Astrocyte (in vitro differentiated cells and primary cell): ENCODE results near the gene GINS2. TPM values are rescaled to one million over a fixed set of nuclear protein-coding genes. Genes with fewer than 3 reads are reported as not detected.

Source experiments
- DNase-seq: peaks from one replicate; pipeline ENCODE4 v3.0.0-alpha.2; 2010; ENCODE audit warnings: low read depth
- FAIRE-seq: peaks from 2 replicates; lab custom pipeline; 2011; peaks lifted over from hg19 to GRCh38; lab: Jason Lieb, UNC
- H2AFZ ChIP-seq: 2 replicates; pipeline ENCODE4 v1.6.0; 2012; ENCODE audit warnings: low read depth, low read length, inconsistent platforms
- H3K27ac ChIP-seq: 2 replicates; pipeline ENCODE4 v1.5.1; 2011; ENCODE audit warnings: low read depth, low read length, inconsistent platforms
- H3K27me3 ChIP-seq: 2 replicates; pipeline ENCODE4 v1.6.0; 2011; ENCODE audit warnings: low read length, inconsistent platforms; ENCODE audit not compliant: insufficient read depth
- H3K36me3 ChIP-seq: 2 replicates; pipeline ENCODE4 v1.5.1; 2011; ENCODE audit warnings: low read length, inconsistent platforms; ENCODE audit not compliant: insufficient read depth
- H3K4me1 ChIP-seq: 2 replicates; pipeline ENCODE4 v1.5.1; 2011; ENCODE audit warnings: low read length, inconsistent platforms; ENCODE audit not compliant: insufficient read depth
- H3K4me2 ChIP-seq: 2 replicates; pipeline ENCODE4 v1.6.0; 2012; ENCODE audit warnings: low read length, inconsistent platforms
- H3K4me3 ChIP-seq: 2 replicates; pipeline ENCODE4 v1.5.1; 2011; ENCODE audit warnings: low read depth, mild to moderate bottlenecking, low read length, inconsistent platforms; ENCODE audit not compliant: insufficient read depth
- H3K79me2 ChIP-seq: 2 replicates; pipeline ENCODE4 v1.6.0; 2012; ENCODE audit warnings: mild to moderate bottlenecking, low read length, inconsistent platforms; ENCODE audit not compliant: insufficient read depth
- H3K9ac ChIP-seq: 2 replicates; pipeline ENCODE4 v1.6.0; 2012; ENCODE audit warnings: mild to moderate bottlenecking, low read length, inconsistent platforms
- H3K9me3 ChIP-seq: 2 replicates; pipeline ENCODE4 v1.5.1; 2012; ENCODE audit warnings: low read depth, mild to moderate bottlenecking, low read length, inconsistent platforms; ENCODE audit not compliant: insufficient read depth
- H4K20me1 ChIP-seq: 2 replicates; pipeline ENCODE4 v1.6.0; 2012; ENCODE audit warnings: low read length, inconsistent platforms; ENCODE audit not compliant: insufficient read depth
- H3K27ac Mint-ChIP-seq: one replicate; pipeline ENCODE4 v1.8.0; 2021; ENCODE audit warnings: mild to moderate bottlenecking, mixed read lengths; ENCODE audit not compliant: unreplicated experiment
- H3K27me3 Mint-ChIP-seq: one replicate; pipeline ENCODE4 v1.8.0; 2021; ENCODE audit warnings: low read depth, mixed read lengths; ENCODE audit not compliant: unreplicated experiment
- H3K36me3 Mint-ChIP-seq: one replicate; pipeline ENCODE4 v1.8.0; 2021; ENCODE audit warnings: low read depth, mixed read lengths; ENCODE audit not compliant: unreplicated experiment
- H3K4me1 Mint-ChIP-seq: one replicate; pipeline ENCODE4 v1.8.0; 2021; ENCODE audit warnings: low read depth, mixed read lengths; ENCODE audit not compliant: unreplicated experiment
- H3K4me3 Mint-ChIP-seq: one replicate; pipeline ENCODE4 v1.8.0; 2021; ENCODE audit warnings: mild to moderate bottlenecking, moderate library complexity, mixed read lengths; ENCODE audit not compliant: unreplicated experiment
- H3K9me3 Mint-ChIP-seq: one replicate; pipeline ENCODE4 v1.8.0; 2021; ENCODE audit warnings: mild to moderate bottlenecking, mixed read lengths; ENCODE audit not compliant: unreplicated experiment
- EZH2 ChIP-seq: IDR thresholded peaks from 2 replicates; pipeline ENCODE4 v1.6.1; 2012; ENCODE audit warnings: mild to moderate bottlenecking, low read length, inconsistent platforms; ENCODE audit not compliant: insufficient read depth
- total RNA-seq: library from RNA; stranded (reverse); gene quantifications from 2 replicates; pipeline ENCODE4 v1.2.1, GENCODE V29; 2021
- TF ChIP-seq, protein P1 (sequence below): IDR thresholded peaks from 2 replicates; pipeline ENCODE4 v1.5.1; 2011; ENCODE audit warnings: low read depth, mild to moderate bottlenecking, inconsistent platforms, low read length, moderate library complexity; ENCODE audit not compliant: insufficient read depth

Gene GINS2
- total RNA-seq, 1 donor from 2014 or later: 3.4 TPM

DNA sequence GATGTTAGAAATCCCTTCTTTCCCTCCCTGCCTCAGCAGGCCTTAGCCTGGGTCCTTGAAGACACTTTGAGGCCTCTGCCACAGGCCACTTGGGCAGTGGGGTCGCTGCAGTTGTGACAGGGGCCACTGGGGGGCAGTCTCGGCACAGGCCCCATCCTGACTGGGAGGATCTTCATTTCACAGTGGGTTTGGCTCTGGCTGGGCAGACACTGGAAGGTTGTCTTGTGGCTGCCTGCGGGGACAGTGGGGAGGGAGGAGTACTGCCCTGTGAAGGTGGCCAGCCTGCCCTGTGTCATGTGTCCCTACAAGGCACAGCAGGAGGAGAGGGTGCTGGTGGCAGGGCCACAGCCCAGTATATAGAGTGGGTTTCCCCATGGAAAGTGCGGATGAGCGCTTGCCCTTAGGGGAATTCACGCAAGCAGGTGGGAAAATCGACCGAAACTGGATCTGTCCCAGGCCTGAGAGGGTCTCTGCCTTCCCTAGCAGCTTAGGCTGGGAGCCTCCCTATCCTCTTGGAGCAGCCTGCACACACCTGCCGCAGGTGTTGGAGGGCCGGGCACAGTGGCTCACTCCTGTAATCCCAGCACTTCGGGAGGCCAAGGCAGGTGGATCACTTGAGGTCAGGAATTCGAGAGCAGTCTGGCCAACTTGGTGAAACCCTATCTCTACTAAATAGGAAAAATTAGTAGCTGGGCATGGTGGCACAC lies 28.8 kb downstream of the GINS2 start:
- peak; percentile 6 for DNase-seq
- peaks cover 35% of the 10 kb centered on the region for H4K20me1 ChIP-seq

DNA sequence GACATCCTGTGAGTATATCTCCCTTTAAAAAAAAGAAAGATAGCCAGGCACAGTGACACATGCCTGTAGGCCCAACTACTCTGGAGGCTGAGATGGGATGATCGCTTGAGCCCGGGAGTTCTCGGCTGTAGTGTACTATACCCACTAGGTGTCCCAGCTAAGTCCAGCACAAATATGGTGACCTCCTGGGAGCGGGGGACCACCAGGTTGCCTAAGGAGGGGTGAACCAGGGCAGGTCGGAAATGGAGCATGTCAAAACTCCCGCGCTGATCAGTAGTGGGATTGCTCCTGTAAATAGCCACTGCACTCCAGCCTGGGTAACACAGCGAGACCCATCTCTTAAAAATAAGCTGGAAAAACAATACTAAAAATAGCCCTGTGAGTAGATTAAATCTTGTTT lies 29.4 kb downstream of the GINS2 start:
- H3K36me3 ChIP-seq: peaks cover 6% of the 10 kb centered on the region
- Mint-ChIP-seq H3K9me3 (no peaks in the 10 kb centered on the region), H3K27me3 (no peaks in the 10 kb centered on the region), H3K4me3 (no peak overlapping the region), H3K4me1 (no peaks in the 10 kb centered on the region), H3K36me3 (peaks cover 14% of the 10 kb centered on the region), H3K27ac (no peak overlapping the region)
- H3K4me3 ChIP-seq: no peak overlapping the region
- H4K20me1 ChIP-seq: peaks cover 28% of the 10 kb centered on the region
- H2AFZ ChIP-seq: no peak overlapping the region
- no peak for DNase-seq
- H3K4me1 ChIP-seq: no peaks in the 10 kb centered on the region
- TF ChIP-seq EZH2: no peak
- TF ChIP-seq, protein P1, sequence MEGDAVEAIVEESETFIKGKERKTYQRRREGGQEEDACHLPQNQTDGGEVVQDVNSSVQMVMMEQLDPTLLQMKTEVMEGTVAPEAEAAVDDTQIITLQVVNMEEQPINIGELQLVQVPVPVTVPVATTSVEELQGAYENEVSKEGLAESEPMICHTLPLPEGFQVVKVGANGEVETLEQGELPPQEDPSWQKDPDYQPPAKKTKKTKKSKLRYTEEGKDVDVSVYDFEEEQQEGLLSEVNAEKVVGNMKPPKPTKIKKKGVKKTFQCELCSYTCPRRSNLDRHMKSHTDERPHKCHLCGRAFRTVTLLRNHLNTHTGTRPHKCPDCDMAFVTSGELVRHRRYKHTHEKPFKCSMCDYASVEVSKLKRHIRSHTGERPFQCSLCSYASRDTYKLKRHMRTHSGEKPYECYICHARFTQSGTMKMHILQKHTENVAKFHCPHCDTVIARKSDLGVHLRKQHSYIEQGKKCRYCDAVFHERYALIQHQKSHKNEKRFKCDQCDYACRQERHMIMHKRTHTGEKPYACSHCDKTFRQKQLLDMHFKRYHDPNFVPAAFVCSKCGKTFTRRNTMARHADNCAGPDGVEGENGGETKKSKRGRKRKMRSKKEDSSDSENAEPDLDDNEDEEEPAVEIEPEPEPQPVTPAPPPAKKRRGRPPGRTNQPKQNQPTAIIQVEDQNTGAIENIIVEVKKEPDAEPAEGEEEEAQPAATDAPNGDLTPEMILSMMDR: no peak
- H3K9ac ChIP-seq: no peak overlapping the region
- no peak for FAIRE-seq
- H3K9me3 ChIP-seq: no peaks in the 10 kb centered on the region
- no peaks in the 10 kb centered on the region for H3K79me2 ChIP-seq
- H3K27ac ChIP-seq: no peak overlapping the region
- H3K27me3 ChIP-seq: no peaks in the 10 kb centered on the region
- no peak overlapping the region for H3K4me2 ChIP-seq

More for the DNA sequence above, 28.8 kb downstream of the GINS2 start:
- H3K4me1 ChIP-seq: no peaks in the 10 kb centered on the region
- H3K36me3 Mint-ChIP-seq: peaks cover 18% of the 10 kb centered on the region
- H3K27me3 Mint-ChIP-seq: no peaks in the 10 kb centered on the region
- no peaks in the 10 kb centered on the region for H3K79me2 ChIP-seq
- no peak overlapping the region for H3K4me2 ChIP-seq
- no peaks in the 10 kb centered on the region for H3K9me3 ChIP-seq
- no peak for FAIRE-seq
- H3K9ac ChIP-seq: no peak overlapping the region
- no peaks in the 10 kb centered on the region for H3K9me3 Mint-ChIP-seq
- H2AFZ ChIP-seq: no peak overlapping the region
- H3K4me1 Mint-ChIP-seq: no peaks in the 10 kb centered on the region
- no peak overlapping the region for H3K27ac ChIP-seq
- H3K27me3 ChIP-seq: no peaks in the 10 kb centered on the region
- H3K36me3 ChIP-seq: peaks cover 6% of the 10 kb centered on the region
- no peak overlapping the region for H3K27ac Mint-ChIP-seq
- no peak overlapping the region for H3K4me3 ChIP-seq
- H3K4me3 Mint-ChIP-seq: no peak overlapping the region
- TF ChIP-seq, protein P1: peak; percentile 82
- no peak for TF ChIP-seq EZH2
